ENCODE results near the gene CCND2.

CCND2 gene

GRCh38 chr12:4286771-4287317 is 13.3 kb downstream of the CCND2 start:
- no peak for DNase-seq (ENCODE audit: insufficient read length, low spot score)
- FAIRE-seq: no peak
- TF ChIP-seq CTCF (IDR thresholded peaks at IDR 0.05; ENCODE audit: insufficient read depth, missing control alignments): no peak

- FAIRE-seq (no peak), DNase-seq (ENCODE audit: insufficient read length, low spot score) (no peak)
- no peak for TF ChIP-seq CTCF (IDR thresholded peaks at IDR 0.05; ENCODE audit: insufficient read depth, missing control alignments)
These were observed 14.0 kb downstream of the CCND2 start for GRCh38 chr12:4287325-4288211.

GRCh38 chr12:4288296-4289131 is 15.0 kb downstream of the CCND2 start:
- TF ChIP-seq CTCF (IDR thresholded peaks at IDR 0.05; ENCODE audit: insufficient read depth, missing control alignments): no peak
- FAIRE-seq (no peak), DNase-seq (ENCODE audit: insufficient read length, low spot score) (no peak)

GRCh38 chr12:4289231-4289878 is 15.8 kb downstream of the CCND2 start:
- no peak for TF ChIP-seq CTCF (IDR thresholded peaks at IDR 0.05; ENCODE audit: insufficient read depth, missing control alignments)
- FAIRE-seq (no peak), DNase-seq (ENCODE audit: insufficient read length, low spot score) (no peak)

- DNase-seq (ENCODE audit: insufficient read length, low spot score) (no peak), FAIRE-seq (no peak)
- no peak for TF ChIP-seq CTCF (IDR thresholded peaks at IDR 0.05; ENCODE audit: insufficient read depth, missing control alignments)
These were observed 16.6 kb downstream of the CCND2 start for GRCh38 chr12:4289998-4290790.

- FAIRE-seq (no peak), DNase-seq (ENCODE audit: insufficient read length, low spot score) (no peak)
- no peak for TF ChIP-seq CTCF (IDR thresholded peaks at IDR 0.05; ENCODE audit: insufficient read depth, missing control alignments)
These were observed 18.9 kb downstream of the CCND2 start for GRCh38 chr12:4292341-4293073.
